Measurements from ENCODE around the gene SCMH1.

DNA sequence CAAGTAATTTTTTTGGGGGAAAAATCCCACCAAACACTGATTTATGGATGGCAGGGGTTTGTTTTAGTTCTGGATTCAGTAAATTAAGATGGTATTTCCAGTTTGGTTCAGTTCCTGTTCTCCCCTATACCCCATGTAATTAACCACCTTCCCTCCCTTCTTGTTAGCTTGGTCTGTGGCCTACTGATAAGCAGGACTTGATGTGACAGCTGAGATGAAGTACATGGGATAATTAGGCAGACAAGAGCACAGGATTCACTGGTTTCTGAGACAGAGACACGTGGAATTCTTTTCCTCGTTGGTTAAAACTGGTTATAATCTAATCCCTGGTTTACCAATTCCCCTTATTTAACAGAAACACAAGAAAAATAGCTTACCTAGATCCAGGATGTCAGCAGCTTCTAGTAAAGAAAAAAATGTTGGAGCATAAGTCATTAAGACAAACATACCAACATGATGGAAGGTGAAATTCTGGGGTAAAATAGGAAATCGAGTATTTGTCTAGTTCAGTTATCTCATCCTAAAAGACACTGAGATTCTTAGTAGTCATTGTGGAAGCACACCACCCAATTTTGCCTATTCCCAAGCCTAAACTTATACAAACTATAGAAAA, 81.5 kb downstream of the SCMH1 start:
- TF ChIP-seq, protein P1, sequence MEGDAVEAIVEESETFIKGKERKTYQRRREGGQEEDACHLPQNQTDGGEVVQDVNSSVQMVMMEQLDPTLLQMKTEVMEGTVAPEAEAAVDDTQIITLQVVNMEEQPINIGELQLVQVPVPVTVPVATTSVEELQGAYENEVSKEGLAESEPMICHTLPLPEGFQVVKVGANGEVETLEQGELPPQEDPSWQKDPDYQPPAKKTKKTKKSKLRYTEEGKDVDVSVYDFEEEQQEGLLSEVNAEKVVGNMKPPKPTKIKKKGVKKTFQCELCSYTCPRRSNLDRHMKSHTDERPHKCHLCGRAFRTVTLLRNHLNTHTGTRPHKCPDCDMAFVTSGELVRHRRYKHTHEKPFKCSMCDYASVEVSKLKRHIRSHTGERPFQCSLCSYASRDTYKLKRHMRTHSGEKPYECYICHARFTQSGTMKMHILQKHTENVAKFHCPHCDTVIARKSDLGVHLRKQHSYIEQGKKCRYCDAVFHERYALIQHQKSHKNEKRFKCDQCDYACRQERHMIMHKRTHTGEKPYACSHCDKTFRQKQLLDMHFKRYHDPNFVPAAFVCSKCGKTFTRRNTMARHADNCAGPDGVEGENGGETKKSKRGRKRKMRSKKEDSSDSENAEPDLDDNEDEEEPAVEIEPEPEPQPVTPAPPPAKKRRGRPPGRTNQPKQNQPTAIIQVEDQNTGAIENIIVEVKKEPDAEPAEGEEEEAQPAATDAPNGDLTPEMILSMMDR (IDR thresholded peaks at IDR 0.05; ENCODE audit: poor library complexity): no peak
- TF ChIP-seq EZH2phosphoT487 (IDR thresholded peaks at IDR 0.05; ENCODE audit: low read depth, severe bottlenecking, unreplicated experiment): no peak

All from hepatocyte (in vitro differentiated cells).